SK-N-MC (cell line): ENCODE data around the gene ZNF813.
"Not testable (repeated sequence)": the region's sequence is repeated elsewhere in the genome, so short reads cannot be mapped to it uniquely, and the experiment has no call there.

Source experiments
- DNase-seq: peaks from one replicate; pipeline ENCODE4 v3.0.0-alpha.2; 2011; ENCODE audit warnings: low read depth, low spot score
- H3K27ac ChIP-seq: fragments of 200-600 bp; sonication (generic); 2 replicates; pipeline ENCODE4 v1.5.1; 2016; ENCODE audit warnings: mixed run types
- H3K36me3 ChIP-seq: fragments of 200-600 bp; sonication (generic); 2 replicates; pipeline ENCODE4 v1.6.1; 2017; ENCODE audit warnings: antibody characterized with exemption, low read length, mixed read lengths; ENCODE audit not compliant: insufficient read depth
- H3K4me3 ChIP-seq: fragments of 200-600 bp; sonication (generic); 2 replicates; pipeline ENCODE4 v1.5.1; 2016
- H3K9ac ChIP-seq: fragments of 200-600 bp; sonication (generic); 2 replicates; pipeline ENCODE4 v1.8.0; 2017; ENCODE audit warnings: mixed run types, mixed read lengths; ENCODE audit not compliant: insufficient read length
- H3K9me3 ChIP-seq: fragments of 200-600 bp; sonication (generic); 2 replicates; pipeline ENCODE4 v1.6.1; 2017; ENCODE audit warnings: low read depth, mild to moderate bottlenecking, antibody characterized with exemption, low read length, moderate library complexity, mixed read lengths
- EZH2 ChIP-seq: fragments of 200-600 bp; sonication (generic); IDR thresholded peaks from one replicate; pipeline ENCODE4 v1.6.1; 2017; ENCODE audit warnings: antibody characterized with exemption
- FOXP2 ChIP-seq: optimal IDR thresholded peaks from 2 replicates; pipeline ENCODE3; 2011; ENCODE audit warnings: mild to moderate bottlenecking, moderate library complexity; ENCODE audit not compliant: insufficient read depth; ENCODE audit errors: extremely low read length, control extremely low read depth
- POLR2AphosphoS5 ChIP-seq: IDR thresholded peaks from 2 replicates; pipeline ENCODE4 v1.6.1; 2012; ENCODE audit warnings: mild to moderate bottlenecking, low read depth, low read length, borderline replicate concordance

Gene ZNF813

DNA sequence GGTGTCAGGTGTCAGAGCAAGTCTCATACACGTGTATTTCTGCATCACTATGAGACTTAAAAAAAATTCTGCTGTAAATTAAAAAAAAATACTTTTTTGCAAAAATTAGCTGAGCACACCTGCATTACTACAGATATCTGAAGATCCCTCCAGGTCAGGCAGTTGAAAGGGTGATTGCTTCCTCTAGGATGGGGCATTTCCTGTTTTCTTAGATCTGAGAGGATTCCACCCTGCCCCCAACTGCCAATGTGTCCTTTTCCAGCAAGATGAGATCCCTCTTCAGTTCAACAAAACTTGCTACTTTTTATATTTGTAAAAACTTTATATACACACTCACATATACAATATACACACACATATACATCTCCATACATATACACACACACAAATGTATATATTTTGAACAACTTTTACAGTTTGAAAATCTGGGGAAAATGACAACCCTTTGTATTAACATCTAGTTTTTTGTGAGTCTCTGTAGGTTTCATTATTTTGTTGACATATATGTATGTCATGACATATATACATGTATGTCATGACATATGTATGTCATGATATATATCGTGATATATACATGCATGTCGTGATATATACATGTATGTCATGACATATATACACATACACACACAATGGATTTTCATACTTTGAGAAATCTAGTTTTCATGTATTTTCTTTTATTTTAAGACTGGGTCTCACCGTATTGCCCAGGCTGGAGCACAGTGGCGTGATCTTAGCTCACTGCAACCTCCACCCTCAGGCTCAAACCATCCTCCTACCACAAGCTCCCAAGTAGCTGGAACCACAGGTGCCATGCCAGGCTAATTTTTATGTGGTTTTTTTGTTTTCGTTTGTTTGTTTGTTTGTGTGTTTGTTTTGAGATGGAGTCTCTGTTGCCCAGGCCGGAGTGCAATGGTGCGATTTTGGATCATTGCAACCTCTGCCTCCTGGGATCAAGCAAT is 17.8 kb downstream of the ZNF813 start:
- Histone ChIP-seq H3K36me3 (peaks cover 46% of the 10 kb centered on the region), H3K27ac (no peak overlapping the region), H3K9me3 (peaks cover under 1% of the 10 kb centered on the region; the same call in 1 of the 2 replicates), H3K9ac (no peak overlapping the region), H3K4me3 (no peak overlapping the region)
- TF ChIP-seq FOXP2 (no peak), EZH2 (no peak), POLR2AphosphoS5 (no peak)
- no peak for DNase-seq

DNA sequence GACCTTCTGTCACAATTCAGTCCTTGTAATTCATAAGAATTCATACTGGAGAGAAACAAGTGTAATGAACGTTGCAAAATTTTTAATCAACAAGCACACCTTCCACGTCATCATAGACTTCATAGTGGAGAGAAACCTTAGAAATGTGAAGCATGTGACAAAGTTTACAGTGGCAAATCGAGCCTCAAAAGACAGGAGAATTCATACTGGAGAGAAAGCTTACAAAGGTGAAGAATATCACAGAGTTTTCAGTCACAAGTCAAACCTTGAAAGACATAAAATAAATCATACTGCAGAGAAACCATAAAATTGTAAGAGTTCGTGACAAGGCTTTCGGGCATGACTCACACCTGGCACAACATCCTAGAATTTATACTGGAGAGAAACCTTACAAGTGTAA is 24.6 kb downstream of the ZNF813 start:
- Histone ChIP-seq H3K36me3 (peaks cover 45% of the 10 kb centered on the region), H3K4me3 (no peak overlapping the region), H3K27ac (no peak overlapping the region), H3K9me3 (peaks cover 13% of the 10 kb centered on the region; the same call in 1 of the 2 replicates), H3K9ac (no peak overlapping the region)
- no peak for DNase-seq
- no peak for TF ChIP-seq POLR2AphosphoS5
- no peak for TF ChIP-seq FOXP2
- TF ChIP-seq EZH2 = no peak

DNA sequence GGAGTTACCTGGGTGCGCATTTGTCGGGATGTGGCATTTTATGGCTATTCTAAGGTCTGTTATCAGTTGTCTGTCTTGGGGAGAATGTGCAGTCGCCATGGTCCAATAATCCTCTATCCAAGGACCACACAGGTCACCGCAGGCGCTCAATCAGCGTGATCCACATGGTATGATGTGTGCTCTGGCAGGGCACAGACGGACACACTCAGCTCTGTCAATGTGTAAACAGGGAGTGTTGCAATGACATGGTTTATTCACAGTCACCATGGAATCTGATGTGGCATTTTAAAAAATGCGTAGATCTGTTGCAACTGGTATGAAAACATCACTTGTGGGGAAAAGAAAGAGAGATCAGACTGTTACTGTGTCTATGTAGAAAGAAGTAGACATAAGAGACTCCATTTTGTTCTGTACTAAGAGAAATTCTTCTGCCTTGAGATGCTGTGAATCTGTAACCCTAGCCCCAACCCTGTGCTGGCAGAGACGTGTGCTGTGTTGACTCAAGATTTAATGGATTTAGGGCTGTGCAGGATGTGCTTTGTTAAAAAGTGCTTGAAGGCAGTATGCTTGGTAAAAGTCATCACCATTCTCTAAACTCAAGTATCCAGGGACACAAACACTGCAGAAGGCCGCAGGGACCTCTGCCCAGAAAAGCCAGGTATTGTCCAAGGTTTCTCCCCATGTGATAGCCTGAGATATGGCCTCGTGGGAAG is 29.9 kb downstream of the ZNF813 start:
- not testable (repeated sequence) for H3K9ac ChIP-seq, H3K27ac ChIP-seq, H3K36me3 ChIP-seq, DNase-seq, H3K9me3 ChIP-seq, H3K4me3 ChIP-seq

DNA sequence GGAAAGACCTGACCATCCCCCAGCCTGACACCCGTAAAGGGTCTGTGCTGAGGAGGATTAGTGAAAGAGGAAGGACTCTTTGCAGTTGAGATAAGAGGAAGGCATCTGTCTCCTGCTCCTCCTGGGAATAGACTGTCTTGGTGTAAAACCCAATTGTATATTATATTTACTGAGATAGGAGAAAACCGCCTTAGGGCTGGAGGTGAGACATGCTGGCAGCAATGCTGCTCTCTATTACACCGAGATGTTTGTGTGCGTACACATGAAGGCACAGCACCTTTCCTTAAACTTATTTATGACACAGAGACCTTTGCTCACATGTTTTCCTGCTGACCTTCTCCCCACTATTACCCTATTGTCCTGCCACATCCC is 30.5 kb downstream of the ZNF813 start:
- not testable (repeated sequence) for H3K4me3 ChIP-seq, H3K36me3 ChIP-seq, H3K27ac ChIP-seq, H3K9ac ChIP-seq, H3K9me3 ChIP-seq, DNase-seq

DNA sequence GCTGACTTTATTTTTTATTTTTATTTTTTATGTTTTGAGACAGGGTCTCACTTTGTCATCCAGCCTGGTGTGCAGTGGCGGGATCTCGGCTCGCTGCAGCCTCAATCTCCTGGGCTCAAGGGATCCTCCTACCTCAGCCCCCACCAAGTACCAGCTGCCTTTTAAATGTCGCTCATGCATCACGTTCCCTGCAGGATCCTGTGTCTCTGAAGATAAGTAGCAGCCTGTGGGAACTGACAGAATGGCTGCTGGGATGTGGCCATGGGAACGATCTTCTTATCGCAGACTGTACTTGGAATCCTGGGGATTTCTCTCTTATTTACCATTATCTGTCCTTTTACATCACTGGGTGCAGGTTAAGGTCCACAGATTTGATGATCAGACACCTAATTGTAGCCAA is 35.6 kb downstream of the ZNF813 start:
- not testable (repeated sequence) for H3K27ac ChIP-seq, DNase-seq

DNA sequence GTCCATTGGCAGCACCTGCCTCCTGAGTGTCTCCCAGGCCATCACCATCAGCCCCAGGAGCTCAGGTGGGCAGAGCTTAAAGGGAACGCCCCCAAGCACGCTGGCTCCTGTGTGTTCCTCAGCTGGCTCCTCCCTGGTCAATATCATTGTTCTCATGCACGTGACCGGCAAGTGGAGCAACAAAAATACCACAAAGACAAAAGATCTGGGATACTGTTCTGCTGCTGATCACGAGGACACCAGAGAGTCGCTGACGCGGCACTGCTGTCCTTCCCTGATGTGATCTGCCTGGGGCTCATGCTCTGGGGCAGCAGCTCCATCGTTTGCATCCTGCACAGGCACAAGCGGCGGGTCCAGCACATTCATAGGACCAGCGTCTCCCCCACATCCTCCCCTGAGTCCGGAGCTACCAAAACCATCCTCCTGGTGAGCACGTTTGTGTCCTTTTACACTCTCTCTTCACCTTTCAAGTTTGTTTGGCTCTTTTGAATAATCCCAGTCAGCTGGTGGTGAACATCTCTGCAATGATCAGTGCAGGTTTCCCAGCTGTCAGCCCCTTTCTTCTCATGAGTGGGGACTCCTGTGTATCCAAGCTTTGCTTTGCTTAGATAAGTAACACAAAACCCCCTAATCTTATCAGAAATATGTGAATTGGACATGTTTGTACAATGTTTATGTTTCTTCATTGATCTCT is 36.3 kb downstream of the ZNF813 start:
- H3K9me3 ChIP-seq, H3K27ac ChIP-seq, H3K36me3 ChIP-seq, DNase-seq, H3K9ac ChIP-seq: not testable (repeated sequence)
- H3K4me3 ChIP-seq = peak overlapping the region; percentile 57; the same call in 1 of the 2 replicates

More for the DNA sequence above, 35.6 kb downstream of the ZNF813 start:
- not testable (repeated sequence) for H3K9me3 ChIP-seq, H3K4me3 ChIP-seq, H3K9ac ChIP-seq, H3K36me3 ChIP-seq

DNA sequence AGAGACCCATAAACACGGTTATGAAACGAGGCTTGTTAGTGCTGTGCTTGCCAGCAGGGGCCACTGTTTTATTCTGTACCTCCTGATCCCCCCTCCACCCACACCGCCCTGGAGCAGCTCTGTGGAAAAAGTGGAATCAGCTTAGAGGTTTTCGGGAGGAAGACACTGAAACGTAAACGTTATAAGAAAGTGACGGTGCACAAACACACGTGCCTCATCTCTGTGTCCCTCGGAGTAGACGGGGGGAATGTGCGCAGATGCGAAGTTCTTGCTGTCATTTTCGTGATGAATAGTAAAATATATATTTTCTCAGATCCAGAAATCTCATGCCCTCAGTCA is 36.8 kb downstream of the ZNF813 start:
- H3K27ac ChIP-seq, H3K9me3 ChIP-seq, H3K9ac ChIP-seq, H3K36me3 ChIP-seq, DNase-seq: not testable (repeated sequence)
- peak overlapping the region; percentile 57 for H3K4me3 ChIP-seq

DNA sequence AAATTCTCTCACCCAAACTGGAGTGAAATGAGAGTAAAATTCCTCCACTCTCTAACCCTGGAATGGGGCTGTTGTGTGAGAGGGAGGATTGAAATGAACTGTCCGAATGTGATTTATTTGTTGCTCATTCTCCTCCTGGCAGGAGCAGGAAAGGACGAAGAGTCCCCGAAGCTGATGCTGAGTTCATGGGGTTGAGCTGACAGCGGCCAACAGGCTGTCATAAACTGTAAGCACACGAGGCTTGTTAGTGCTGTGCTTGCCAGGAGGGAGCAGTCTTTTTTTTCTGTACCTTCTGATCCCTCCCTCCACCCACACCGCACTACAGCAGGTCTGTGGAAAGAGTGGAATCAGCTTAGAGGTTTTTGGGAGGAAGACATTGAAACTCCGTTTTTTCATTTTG is 37.4 kb downstream of the ZNF813 start:
- Histone ChIP-seq H3K4me3 (no peak overlapping the region), H3K9me3 (no peaks in the 10 kb centered on the region)

DNA sequence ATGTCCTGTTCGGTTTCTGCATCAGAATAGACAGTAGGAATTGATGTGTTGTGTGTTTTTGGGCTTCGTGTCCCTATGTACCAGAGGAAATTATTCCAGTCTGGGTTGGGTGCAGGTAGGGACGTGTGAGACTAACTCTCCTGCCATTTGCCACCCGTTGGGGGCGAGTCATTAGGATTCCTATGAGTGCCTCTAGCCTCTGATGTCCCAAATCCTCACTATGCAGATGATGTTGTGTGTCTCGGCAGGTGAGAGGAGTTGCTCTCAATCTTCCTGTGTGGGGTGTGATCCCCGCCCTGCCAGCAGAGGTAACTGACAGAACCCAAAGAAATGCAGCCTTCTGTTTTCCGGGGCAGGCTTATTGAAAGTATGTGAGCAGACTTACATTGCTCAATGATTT is 39.2 kb downstream of the ZNF813 start:
- no peak for DNase-seq
- H3K36me3 ChIP-seq = no peaks in the 10 kb centered on the region
- H3K27ac ChIP-seq = no peak overlapping the region
- no peaks in the 10 kb centered on the region for H3K9me3 ChIP-seq
- TF ChIP-seq FOXP2 = no peak
- TF ChIP-seq POLR2AphosphoS5 = no peak
- H3K4me3 ChIP-seq = no peak overlapping the region
- no peak overlapping the region for H3K9ac ChIP-seq

More for the DNA sequence above, 37.4 kb downstream of the ZNF813 start:
- Histone ChIP-seq H3K36me3 (no peaks in the 10 kb centered on the region), H3K9ac (no peak overlapping the region), H3K27ac (no peak overlapping the region)
- DNase-seq = no peak
- TF ChIP-seq FOXP2 (no peak), POLR2AphosphoS5 (no peak), EZH2 (no peak)
